Neural progenitor cell (in vitro differentiated cells): ENCODE data around the gene LBX2. TPM values are rescaled to one million over a fixed set of nuclear protein-coding genes. Genes with fewer than 3 reads are reported as not detected.

Experiments
- DNase-seq: peaks from one replicate; pipeline ENCODE4 v3.0.0-alpha.2; 2016; ENCODE audit warnings: low spot score
- H2AFZ ChIP-seq: fragments of 200-600 bp; sonication (generic); replicated peaks from 2 replicates; pipeline ENCODE4 v1.6.1; 2016; ENCODE audit warnings: antibody characterized with exemption
- H3F3A ChIP-seq: fragments of 200-600 bp; sonication (generic); 2 replicates; pipeline ENCODE4 v1.6.1; 2016; ENCODE audit warnings: antibody characterized with exemption, low read depth
- H3K27ac ChIP-seq: fragments of 200-600 bp; sonication (generic); 2 replicates; pipeline ENCODE4 v1.5.1; 2016; ENCODE audit warnings: mild to moderate bottlenecking
- H3K27me3 ChIP-seq: fragments of 200-600 bp; sonication (generic); 2 replicates; pipeline ENCODE4 v1.6.1; 2016; ENCODE audit warnings: mild to moderate bottlenecking, moderate library complexity
- H3K36me3 ChIP-seq: fragments of 200-600 bp; sonication (generic); 2 replicates; pipeline ENCODE4 v1.5.1; 2016
- H3K4me1 ChIP-seq: fragments of 200-600 bp; sonication (generic); 2 replicates; pipeline ENCODE4 v1.6.1; 2016; ENCODE audit warnings: mixed run types
- H3K4me2 ChIP-seq: fragments of 200-600 bp; sonication (generic); 2 replicates; pipeline ENCODE4 v1.6.1; 2016
- H3K4me3 ChIP-seq: fragments of 200-600 bp; sonication (generic); 2 replicates; pipeline ENCODE4 v1.5.1; 2016
- H3K79me2 ChIP-seq: fragments of 200-600 bp; sonication (generic); 2 replicates; pipeline ENCODE4 v1.6.1; 2016; ENCODE audit warnings: low read depth
- H3K9ac ChIP-seq: fragments of 200-600 bp; sonication (generic); 2 replicates; pipeline ENCODE4 v1.6.1; 2016
- H3K9me3 ChIP-seq: fragments of 200-600 bp; sonication (generic); 2 replicates; pipeline ENCODE4 v1.5.1; 2016; ENCODE audit warnings: low read depth
- H4K20me1 ChIP-seq: fragments of 200-600 bp; sonication (generic); 2 replicates; pipeline ENCODE4 v1.6.1; 2016; ENCODE audit warnings: low read depth
- H3K27ac Mint-ChIP-seq: 3 replicates; pipeline ENCODE4 v1.8.0; 2021; ENCODE audit warnings: mixed read lengths
- H3K27me3 Mint-ChIP-seq: 2 replicates; pipeline ENCODE4 v1.8.0; 2022; ENCODE audit warnings: low read depth, mild to moderate bottlenecking, inconsistent platforms, moderate library complexity, mixed read lengths; ENCODE audit not compliant: insufficient read depth
- H3K36me3 Mint-ChIP-seq: 3 replicates; pipeline ENCODE4 v1.8.0; 2021; ENCODE audit warnings: mixed read lengths
- H3K4me1 Mint-ChIP-seq: 3 replicates; pipeline ENCODE4 v1.8.0; 2021; ENCODE audit warnings: mixed read lengths
- H3K4me3 Mint-ChIP-seq: 3 replicates; pipeline ENCODE4 v1.8.0; 2021; ENCODE audit warnings: mild to moderate bottlenecking, moderate library complexity, mixed read lengths
- H3K9me3 Mint-ChIP-seq: 3 replicates; pipeline ENCODE4 v1.8.0; 2020; ENCODE audit warnings: mixed read lengths
- CTCF ChIP-seq: fragments of 200-600 bp; sonication (generic); IDR thresholded peaks from 2 replicates; pipeline ENCODE4 v1.5.1; 2017; ENCODE audit warnings: antibody characterized with exemption, mild to moderate bottlenecking
- EZH2 ChIP-seq: fragments of 200-600 bp; sonication (generic); IDR thresholded peaks from 2 replicates; pipeline ENCODE4 v1.6.1; 2017; ENCODE audit warnings: antibody characterized with exemption, mild to moderate bottlenecking, moderate library complexity
- EZH2phosphoT487 ChIP-seq: fragments of 200-600 bp; sonication (generic); IDR thresholded peaks from 2 replicates; pipeline ENCODE4 v1.6.1; 2017; ENCODE audit warnings: antibody characterized with exemption
- total RNA-seq: library from RNA; depleted of rRNA; stranded (reverse); fragments of >200 nt; gene quantifications from 2 replicates; pipeline ENCODE4 v1.2.3, GENCODE V29; 2015; ENCODE audit warnings: low replicate concordance

The LBX2 gene
- total RNA-seq, 1 donor from 2014 or later = not detected

- no peaks in the 10 kb centered on the region for H4K20me1 ChIP-seq
- H3K27me3 ChIP-seq = no peaks in the 10 kb centered on the region
- H3K79me2 ChIP-seq = peaks cover 35% of the 10 kb centered on the region
- H3K4me1 Mint-ChIP-seq = peaks cover 32% of the 10 kb centered on the region
- peaks cover 12% of the 10 kb centered on the region for H3F3A ChIP-seq
- H3K9me3 ChIP-seq = no peaks in the 10 kb centered on the region
- H3K36me3 ChIP-seq = no peaks in the 10 kb centered on the region
- H3K27ac Mint-ChIP-seq = peak within 1 kb of the TSS; percentile 97
- no peaks in the 10 kb centered on the region for H3K9me3 Mint-ChIP-seq
- peak within 1 kb of the TSS; percentile 96 for H3K4me3 Mint-ChIP-seq
- H3K4me3 ChIP-seq = peak within 1 kb of the TSS; percentile 97
- H3K4me2 ChIP-seq = peak within 1 kb of the TSS; percentile 98
- peak within 1 kb of the TSS; percentile 17 for H3K27ac ChIP-seq
- H3K27me3 Mint-ChIP-seq = peaks cover 7% of the 10 kb centered on the region
- DNase-seq = peak; percentile 100
- H2AFZ ChIP-seq = peak within 1 kb of the TSS; percentile 88
- H3K4me1 ChIP-seq = peaks cover 16% of the 10 kb centered on the region
- peaks cover 32% of the 10 kb centered on the region for H3K36me3 Mint-ChIP-seq
- peak within 1 kb of the TSS; percentile 92 for H3K9ac ChIP-seq
- no peak for TF ChIP-seq EZH2phosphoT487
- TF ChIP-seq EZH2 = no peak
- no peak for TF ChIP-seq CTCF
Observed at GRCh38 chr2:74529357-74530238, 30.2 kb upstream of the LBX2 start, which contains the start of the genes AUP1 and HTRA2. Gene AUP1, minus strand, starts transcription at chr2:74529706. Its CDS starts 77 bp downstream, at chr2:74529629. Gene HTRA2, plus strand, starts transcription at chr2:74529933. Its CDS starts 74 bp downstream, at chr2:74530007.

GRCh38 chr2:74528600-74529356, 29.4 kb upstream of the LBX2 start:
- Histone ChIP-seq H3K36me3 (no peaks in the 10 kb centered on the region), H3K4me1 (peaks cover 16% of the 10 kb centered on the region), H2AFZ (peak overlapping the region; percentile 88), H3K9me3 (no peaks in the 10 kb centered on the region), H3K4me2 (peak overlapping the region; percentile 98), H3K4me3 (peak overlapping the region; percentile 97), H3F3A (peaks cover 12% of the 10 kb centered on the region), H3K27ac (peak overlapping the region; percentile 17), H4K20me1 (no peaks in the 10 kb centered on the region), H3K27me3 (no peaks in the 10 kb centered on the region), H3K79me2 (peaks cover 35% of the 10 kb centered on the region), H3K9ac (peak overlapping the region; percentile 92)
- Mint-ChIP-seq H3K4me3 (peak overlapping the region; percentile 96), H3K27ac (peak overlapping the region; percentile 97), H3K36me3 (peaks cover 30% of the 10 kb centered on the region), H3K4me1 (peaks cover 32% of the 10 kb centered on the region), H3K9me3 (no peaks in the 10 kb centered on the region), H3K27me3 (peaks cover 7% of the 10 kb centered on the region)
- no peak for DNase-seq
- no peak for TF ChIP-seq EZH2
- TF ChIP-seq EZH2phosphoT487 = no peak
- TF ChIP-seq CTCF = no peak

- Histone ChIP-seq H4K20me1 (no peaks in the 10 kb centered on the region), H3K4me1 (peaks cover 16% of the 10 kb centered on the region), H3K27ac (no peak overlapping the region), H3K4me3 (no peak overlapping the region), H3K4me2 (no peak overlapping the region), H3F3A (peaks cover 12% of the 10 kb centered on the region), H3K9me3 (no peaks in the 10 kb centered on the region), H3K79me2 (peaks cover 35% of the 10 kb centered on the region), H3K36me3 (no peaks in the 10 kb centered on the region), H3K27me3 (peaks cover 2% of the 10 kb centered on the region), H2AFZ (no peak overlapping the region), H3K9ac (no peak overlapping the region)
- peaks cover 25% of the 10 kb centered on the region for H3K36me3 Mint-ChIP-seq
- H3K27me3 Mint-ChIP-seq = peaks cover 6% of the 10 kb centered on the region
- peak overlapping the region; percentile 96 for H3K4me3 Mint-ChIP-seq
- no peak overlapping the region for H3K27ac Mint-ChIP-seq
- DNase-seq = no peak
- H3K4me1 Mint-ChIP-seq = peaks cover 32% of the 10 kb centered on the region
- TF ChIP-seq EZH2 (no peak), CTCF (no peak), EZH2phosphoT487 (no peak)
- no peaks in the 10 kb centered on the region for H3K9me3 Mint-ChIP-seq
Observed at GRCh38 chr2:74527741-74528140, 28.3 kb upstream of the LBX2 start.
